Kidney glomerular epithelial cell (primary cell): ENCODE measurements around the gene UGDH.
A peak's percentile ranks its signal among the peaks of the same experiment; 100 is the strongest.

Experiments
- DNase-seq: peaks from one replicate; lab custom pipeline; 2025; lab: John Stamatoyannopoulos, UW

UGDH gene

GRCh38 chr4:39452153-39452859 lies 74.9 kb downstream of the UGDH start:
- DNase-seq: no peak

- DNase-seq: no peak
Observed at GRCh38 chr4:39451423-39452023, 75.7 kb downstream of the UGDH start.

GRCh38 chr4:39450618-39451017 lies 76.6 kb downstream of the UGDH start:
- DNase-seq: peak; percentile 41
